Testis (tissue), 2 donors: ENCODE results near the gene PLA2G4A.

Experiments used
- CTCF ChIP-seq, 3 experiments: fragments of 450-650 bp in 2 of 3; fragments of 200-600 bp in 1 of 3; sonication (generic) in 1 of 3; IDR thresholded peaks; one replicate each; pipeline ENCODE4 v1.5.1; 2016 to 2019; ENCODE audit warnings: antibody characterized with exemption in 3 of 3, mild to moderate bottlenecking in 2 of 3, moderate library complexity in 1 of 3
- POLR2A ChIP-seq: fragments of 450-650 bp; IDR thresholded peaks from one replicate; pipeline ENCODE4 v1.6.1; 2017; ENCODE audit warnings: antibody characterized with exemption, mild to moderate bottlenecking, moderate library complexity

GRCh38 chr1:186837806-186838205 lies 9.1 kb downstream of the PLA2G4A start:
- no peak for TF ChIP-seq CTCF (IDR thresholded peaks at IDR 0.05)
- no peak for TF ChIP-seq POLR2A
